Measurements from ENCODE around the gene MYBPH.

MYBPH gene

DNA sequence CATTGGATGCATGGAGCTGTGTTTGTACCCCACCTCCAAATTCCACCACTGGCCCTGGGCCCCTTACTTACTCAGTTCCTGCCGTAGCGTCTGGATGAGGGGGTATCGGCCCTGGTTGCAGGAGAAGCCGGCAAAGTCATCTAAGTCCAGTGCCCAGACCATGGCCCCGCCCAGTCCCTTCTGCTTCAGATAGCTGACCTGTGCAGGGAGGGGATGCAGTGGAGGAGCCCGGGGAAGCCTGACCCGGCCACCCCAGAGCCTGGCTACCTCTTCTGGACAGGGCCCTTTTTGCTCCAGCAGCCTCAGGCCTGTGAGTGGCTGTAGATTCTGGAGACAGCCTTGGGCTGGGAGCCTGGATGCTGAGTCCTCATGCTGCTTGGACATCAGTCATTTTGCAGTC is 42.0 kb upstream of the MYBPH start:
- DNase-seq (ENCODE audit: low read depth), result no peak
- TF ChIP-seq POLR2A (IDR thresholded peaks at IDR 0.05; ENCODE audit: extremely low read depth, insufficient read length), result no peak
- no peak for TF ChIP-seq MYC (IDR thresholded peaks at IDR 0.05; ENCODE audit: low read depth, low read length)
- TF ChIP-seq, protein P1, sequence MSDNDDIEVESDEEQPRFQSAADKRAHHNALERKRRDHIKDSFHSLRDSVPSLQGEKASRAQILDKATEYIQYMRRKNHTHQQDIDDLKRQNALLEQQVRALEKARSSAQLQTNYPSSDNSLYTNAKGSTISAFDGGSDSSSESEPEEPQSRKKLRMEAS (IDR thresholded peaks at IDR 0.05; ENCODE audit: low read depth, low read length), result no peak
- TF ChIP-seq, protein P2, sequence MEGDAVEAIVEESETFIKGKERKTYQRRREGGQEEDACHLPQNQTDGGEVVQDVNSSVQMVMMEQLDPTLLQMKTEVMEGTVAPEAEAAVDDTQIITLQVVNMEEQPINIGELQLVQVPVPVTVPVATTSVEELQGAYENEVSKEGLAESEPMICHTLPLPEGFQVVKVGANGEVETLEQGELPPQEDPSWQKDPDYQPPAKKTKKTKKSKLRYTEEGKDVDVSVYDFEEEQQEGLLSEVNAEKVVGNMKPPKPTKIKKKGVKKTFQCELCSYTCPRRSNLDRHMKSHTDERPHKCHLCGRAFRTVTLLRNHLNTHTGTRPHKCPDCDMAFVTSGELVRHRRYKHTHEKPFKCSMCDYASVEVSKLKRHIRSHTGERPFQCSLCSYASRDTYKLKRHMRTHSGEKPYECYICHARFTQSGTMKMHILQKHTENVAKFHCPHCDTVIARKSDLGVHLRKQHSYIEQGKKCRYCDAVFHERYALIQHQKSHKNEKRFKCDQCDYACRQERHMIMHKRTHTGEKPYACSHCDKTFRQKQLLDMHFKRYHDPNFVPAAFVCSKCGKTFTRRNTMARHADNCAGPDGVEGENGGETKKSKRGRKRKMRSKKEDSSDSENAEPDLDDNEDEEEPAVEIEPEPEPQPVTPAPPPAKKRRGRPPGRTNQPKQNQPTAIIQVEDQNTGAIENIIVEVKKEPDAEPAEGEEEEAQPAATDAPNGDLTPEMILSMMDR (IDR thresholded peaks at IDR 0.05; ENCODE audit: low read depth, low read length), result no peak
- H3K4me3 ChIP-seq (ENCODE audit: low read depth, low read length), result no peak overlapping the region

DNA sequence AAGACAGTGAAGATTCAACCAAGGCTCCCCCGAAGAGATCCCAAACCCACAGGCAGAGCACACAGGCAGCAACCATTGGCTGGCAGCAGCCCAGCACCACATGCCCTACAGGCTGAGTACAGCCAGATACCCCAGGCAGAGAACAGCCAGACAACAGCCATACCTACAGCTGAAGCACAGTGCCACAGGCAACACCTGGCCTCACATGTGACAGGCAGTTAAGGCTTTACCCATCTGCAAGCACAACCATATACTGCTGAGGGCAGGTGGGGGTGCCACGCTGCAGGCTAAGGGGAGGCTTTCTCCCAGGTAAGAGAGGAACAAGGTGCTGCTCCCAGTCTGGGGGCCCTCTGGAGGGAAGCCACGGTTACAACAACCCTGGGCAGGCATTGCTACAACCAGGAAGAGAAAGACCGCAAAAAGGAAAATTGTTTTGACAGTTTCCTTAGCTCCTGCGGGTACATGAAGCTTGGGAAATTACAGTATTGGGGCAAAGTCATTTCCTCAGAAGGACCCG is 41.6 kb upstream of the MYBPH start:
- no peak overlapping the region for H3K4me3 ChIP-seq (ENCODE audit: low read depth, low read length)
- TF ChIP-seq POLR2A (IDR thresholded peaks at IDR 0.05; ENCODE audit: extremely low read depth, insufficient read length) (no peak), MYC (IDR thresholded peaks at IDR 0.05; ENCODE audit: low read depth, low read length) (no peak)
- TF ChIP-seq, protein P1 (IDR thresholded peaks at IDR 0.05; ENCODE audit: low read depth, low read length), result no peak
- TF ChIP-seq, protein P2 (IDR thresholded peaks at IDR 0.05; ENCODE audit: low read depth, low read length), result no peak
- DNase-seq (ENCODE audit: low read depth), result no peak

DNA sequence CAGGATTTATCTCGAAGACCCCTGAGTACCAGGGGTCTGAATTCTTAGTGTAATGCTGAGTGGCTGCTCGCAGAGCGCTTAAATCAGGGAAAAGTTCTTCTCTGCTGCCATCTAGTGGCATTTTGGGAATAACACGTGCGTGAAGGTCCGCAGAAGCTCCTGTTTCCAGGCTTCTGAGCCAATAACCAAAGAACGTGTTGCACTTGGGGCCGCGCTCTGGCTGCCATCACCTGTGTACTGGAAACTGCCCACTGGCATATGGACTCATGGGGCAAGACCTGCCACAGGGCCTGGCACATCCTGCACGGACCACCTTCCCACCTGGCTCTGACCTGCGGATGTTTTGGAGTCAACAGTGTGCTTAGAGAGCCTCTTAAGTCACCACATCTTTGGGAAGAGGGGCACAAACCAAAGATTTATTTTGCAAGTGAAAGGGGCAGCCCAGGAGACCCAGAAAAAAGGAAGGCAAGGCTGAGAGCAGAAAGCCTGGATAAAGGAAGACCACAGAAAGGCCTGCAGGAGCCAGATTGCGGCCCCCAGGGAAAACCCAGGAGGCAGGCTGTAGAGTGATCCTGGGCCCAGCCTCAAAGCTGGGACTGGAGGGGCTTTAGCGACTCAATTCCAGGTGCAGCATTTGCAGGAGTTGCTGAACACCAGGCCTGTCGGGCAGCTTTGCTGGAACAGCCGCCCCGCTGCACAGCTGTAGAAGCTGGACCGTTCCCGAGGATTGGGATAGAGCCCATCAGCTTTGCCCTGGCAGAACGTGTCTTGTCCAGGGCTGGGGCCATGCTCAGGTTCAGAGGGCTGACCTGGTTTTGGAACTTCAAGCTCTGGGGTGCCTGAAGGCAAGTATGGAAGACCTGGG is 40.9 kb upstream of the MYBPH start:
- H3K4me3 ChIP-seq (ENCODE audit: low read depth, low read length), result no peak overlapping the region
- peak; percentile 85 for TF ChIP-seq MYC (IDR thresholded peaks at IDR 0.05; ENCODE audit: low read depth, low read length)
- TF ChIP-seq, protein P2 (IDR thresholded peaks at IDR 0.05; ENCODE audit: low read depth, low read length), result peak; percentile 56
- TF ChIP-seq, protein P1 (IDR thresholded peaks at IDR 0.05; ENCODE audit: low read depth, low read length), result peak; percentile 99
- no peak for TF ChIP-seq POLR2A (IDR thresholded peaks at IDR 0.05; ENCODE audit: extremely low read depth, insufficient read length)
- peak; percentile 82 for DNase-seq (ENCODE audit: low read depth)

DNA sequence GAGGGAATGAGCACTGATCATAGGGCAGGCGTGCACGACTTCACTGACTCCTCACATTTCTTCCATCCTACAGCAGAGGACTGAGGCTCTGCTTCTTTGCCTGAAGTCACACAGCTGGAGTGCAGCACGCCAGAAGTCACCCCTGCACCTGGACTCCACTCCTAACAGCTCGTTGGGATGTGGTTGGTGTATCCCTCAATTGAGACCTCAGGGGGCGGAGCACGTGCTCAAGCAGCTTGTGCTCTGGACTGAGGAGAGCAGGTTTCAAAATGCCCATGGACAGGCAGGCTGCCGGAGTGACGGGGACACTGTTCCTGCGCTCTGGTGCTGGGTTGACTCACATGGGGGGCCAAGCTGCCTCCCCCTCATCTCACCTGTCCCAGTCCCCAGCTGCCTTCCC is 39.9 kb upstream of the MYBPH start:
- peak; percentile 51 for DNase-seq (ENCODE audit: low read depth)
- H3K4me3 ChIP-seq (ENCODE audit: low read depth, low read length), result no peak overlapping the region
- TF ChIP-seq POLR2A (IDR thresholded peaks at IDR 0.05; ENCODE audit: extremely low read depth, insufficient read length) (no peak), MYC (IDR thresholded peaks at IDR 0.05; ENCODE audit: low read depth, low read length) (no peak)
- TF ChIP-seq, protein P2 (IDR thresholded peaks at IDR 0.05; ENCODE audit: low read depth, low read length), result no peak
- TF ChIP-seq, protein P1 (IDR thresholded peaks at IDR 0.05; ENCODE audit: low read depth, low read length), result no peak

DNA sequence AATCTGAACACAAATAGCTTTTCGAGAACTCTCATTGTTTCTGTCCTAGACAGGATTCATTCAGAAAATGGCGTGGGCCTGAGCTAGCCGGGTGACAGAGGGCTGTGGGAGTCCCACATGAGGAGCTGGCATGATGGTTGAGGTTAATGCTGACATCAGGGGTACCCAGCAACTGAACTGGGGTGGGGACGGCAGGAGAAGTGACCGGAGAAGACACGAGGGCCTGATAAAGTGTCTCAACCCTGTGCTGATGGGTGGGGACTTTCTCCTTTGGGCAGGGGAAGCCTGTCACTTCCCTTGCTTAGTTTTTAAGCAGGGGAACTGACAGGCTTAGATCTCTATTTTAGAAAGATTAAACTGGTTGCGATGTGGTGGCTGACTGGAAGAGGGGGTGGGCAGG is 39.2 kb upstream of the MYBPH start:
- TF ChIP-seq, protein P1 (IDR thresholded peaks at IDR 0.05; ENCODE audit: low read depth, low read length), result no peak
- TF ChIP-seq, protein P2 (IDR thresholded peaks at IDR 0.05; ENCODE audit: low read depth, low read length), result no peak
- TF ChIP-seq MYC (IDR thresholded peaks at IDR 0.05; ENCODE audit: low read depth, low read length), result no peak
- TF ChIP-seq POLR2A (IDR thresholded peaks at IDR 0.05; ENCODE audit: extremely low read depth, insufficient read length), result no peak
- H3K4me3 ChIP-seq (ENCODE audit: low read depth, low read length), result no peak overlapping the region
- DNase-seq (ENCODE audit: low read depth), result peak; percentile 42
